ENCODE results near the gene DUSP1. TPM values are rescaled to one million over a fixed set of nuclear protein-coding genes. Genes with fewer than 3 reads are reported as not detected.

Gene DUSP1
- total and polyA plus RNA-seq, 10 of the 15 experiments (the other 5 are each of a cell fraction or from before 2014, with no cell fraction given), result 1.4 to 6.2 (median 3.9) TPM

DNA sequence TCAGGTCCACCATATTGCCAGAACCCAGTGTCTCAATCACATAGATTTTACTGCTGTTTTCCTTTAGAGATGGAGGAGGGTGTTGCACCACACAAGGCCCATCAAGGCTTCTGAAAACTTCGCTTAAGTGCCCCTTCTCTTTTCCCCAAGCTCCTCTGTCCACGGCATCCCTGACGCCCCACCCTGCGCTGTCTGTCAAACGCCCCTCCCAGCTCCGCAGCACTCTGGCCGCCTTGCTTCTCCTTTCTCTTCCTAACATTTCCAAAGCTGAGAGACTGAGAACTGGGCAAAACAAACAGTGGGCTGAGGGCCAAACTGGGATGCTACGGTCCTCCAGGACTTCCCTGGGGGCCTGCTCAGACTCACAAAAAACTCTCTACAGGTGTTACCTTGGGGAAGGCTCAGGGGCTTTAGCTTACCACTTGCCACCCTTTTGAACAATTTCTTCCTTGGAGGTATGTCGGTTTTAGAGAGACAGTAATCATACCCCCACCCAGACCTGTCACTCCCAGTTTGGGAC, 34.8 kb upstream of the DUSP1 start (continued):
- TF ChIP-seq NFXL1 (IDR thresholded peaks at IDR 0.05; ENCODE audit: borderline replicate concordance) (no peak), STAT1 (conservative IDR thresholded peaks at IDR 0.05) (no peak), EZH2 (IDR thresholded peaks at IDR 0.05; ENCODE audit: borderline replicate concordance, control insufficient read depth, low read depth, low read length) (no peak)

DNA sequence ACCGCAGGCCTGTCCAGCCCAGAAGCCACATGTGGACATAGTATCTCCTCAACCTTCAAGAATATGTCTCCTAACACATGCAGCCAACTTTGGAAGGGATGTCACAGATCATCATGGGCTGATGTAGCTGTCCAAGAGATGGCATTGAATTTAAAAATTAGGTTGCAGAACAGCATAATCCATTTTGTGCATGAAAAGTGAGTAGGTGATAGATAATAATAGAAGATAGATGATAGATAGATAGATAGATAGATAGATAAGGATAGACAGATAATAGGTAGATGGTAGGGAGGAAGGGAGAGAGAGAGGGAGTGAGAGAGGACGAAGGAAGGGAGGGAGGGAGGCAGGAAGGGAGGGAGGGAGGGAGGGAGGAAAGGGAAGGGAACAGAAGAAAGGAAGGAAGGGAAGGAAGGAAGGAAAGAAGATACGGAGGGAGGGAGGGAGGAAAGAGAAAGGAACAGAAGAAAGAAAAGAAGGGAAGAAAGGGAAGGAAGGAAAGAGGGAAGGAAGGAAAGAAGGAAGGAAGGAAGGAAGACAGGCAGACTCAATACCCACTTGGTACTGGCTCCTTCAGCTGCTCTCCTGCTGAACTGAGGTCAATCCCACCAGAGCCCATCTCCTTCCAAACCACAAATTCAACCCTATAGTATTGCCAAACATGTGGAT, 34.2 kb upstream of the DUSP1 start:
- no TSS peak for BruUV-seq (replicated peaks)
- ChIA-PET POLR2A (interaction anchor here (0.7 to 1.0 kb wide), 2 partner anchors 28 to 41 kb away, joined by 3 to 5 read pairs; no protein-coding TSS in a partner anchor), CTCF (interaction anchor here (1.2 kb wide), 1 partner anchor 27 kb away, joined by 3 read pairs; no protein-coding TSS in a partner anchor), SMC1A (ENCODE audit: uncharacterized antibody, unreplicated experiment) (interaction anchor here (0.8 to 1.5 kb wide), 3 partner anchors 8 to 33 kb away, joined by 3 to 8 read pairs (median 4); no protein-coding TSS in a partner anchor), RAD21 (ENCODE audit: unreplicated experiment) (interaction anchor here (1.6 kb wide), 1 partner anchor 33 kb away, joined by 3 read pairs; no protein-coding TSS in a partner anchor)
- H3K4me3 ChIP-seq, result no peak overlapping the region
- H3K27ac ChIP-seq (ENCODE audit: control insufficient read depth, insufficient read depth), result no peak overlapping the region
- H3K27me3 ChIP-seq (replicated peaks in 1 of 2; ENCODE audit: control insufficient read depth in 2 of 2, insufficient read depth in 2 of 2, low read length in 1 of 2), result no peaks in the 10 kb centered on the region
- no peak overlapping the region for H2AFZ ChIP-seq (ENCODE audit: control insufficient read depth, low read depth, low read length)
- no peak overlapping the region for H3K9ac ChIP-seq (ENCODE audit: control insufficient read depth, insufficient read depth, low read length)
- H3K79me2 ChIP-seq (ENCODE audit: control insufficient read depth, insufficient read depth, low read length), result no peaks in the 10 kb centered on the region
- TF ChIP-seq ZBED1 (IDR thresholded peaks at IDR 0.05; ENCODE audit: borderline replicate concordance) (no peak), CHD4 (IDR thresholded peaks at IDR 0.05) (no peak)
- FAIRE-seq (no peak), ATAC-seq (no peak), DNase-seq (ENCODE audit: low read depth, low spot score) (no peak)
- no peaks in the 10 kb centered on the region for H4K20me1 ChIP-seq (ENCODE audit: control insufficient read depth, insufficient read depth)
- intact Hi-C loops (cut with micrococcal nuclease; ENCODE audit: unreplicated experiment), result no loop called here
- no peaks in the 10 kb centered on the region; the same call in 2 of the 3 replicates for H3K9me3 ChIP-seq (replicated peaks; ENCODE audit: control insufficient read depth, insufficient read depth, low read length)
- no peaks in the 10 kb centered on the region for H3K36me3 ChIP-seq (ENCODE audit: control insufficient read depth in 2 of 2, insufficient read depth in 2 of 2, low read length in 1 of 2)
- no peak overlapping the region for H3K4me2 ChIP-seq (ENCODE audit: control insufficient read depth, insufficient read depth)
- WGBS (ENCODE audit: insufficient coverage, insufficient replicate concordance, low lambda C conversion rate, missing lambda C conversion rate), result 50% methylated on average over 2 of the region's 3 CpGs
- in situ Hi-C loops (cut with MboI), result no loop called here
- peaks cover 6% of the 10 kb centered on the region for H3K4me1 ChIP-seq (ENCODE audit: control insufficient read depth, insufficient read depth, low read length)

Data from GM12878 (cell line).